Posterior vena cava (tissue), 2 donors: ENCODE measurements around the gene DPYSL3. TPM values are rescaled to one million over a fixed set of nuclear protein-coding genes. Genes with fewer than 3 reads are reported as not detected.

Experiments
- DNase-seq: peaks from one replicate; pipeline ENCODE4 v3.0.0-alpha.2; 2020; ENCODE audit warnings: low spot score
- intact Hi-C, 2 donors: fragments of 100-400 bp; cut with DNase I; formaldehyde crosslinking; loops; one replicate each; pipeline versions ENCODE4 v1.14.1 to v1.14.2; 2022 to 2023
- total RNA-seq, 2 donors: library from RNA; stranded (reverse); fragmentation: NEBNext Ultra II Directional; extraction: Animal tissue kit (Norgen Biotek cat#: 25700); gene quantifications; one replicate each; pipeline ENCODE4 v1.2.1, GENCODE V29; 2021
- donor health status: DM: yes; HTN: yes; CAD: no.
- donor health status: DM: yes; HTN: yes; CAD: no.

The DPYSL3 gene
- total RNA-seq, 2 donors from 2014 or later, result 401 to 418 TPM

- intact Hi-C loops, result no loop called here
Measured at GRCh38 chr5:147359581-147359980, 150.3 kb downstream of the DPYSL3 start.

GRCh38 chr5:147359101-147359500, 150.8 kb downstream of the DPYSL3 start:
- no peak for DNase-seq
- intact Hi-C loops, result no loop called here

More at GRCh38 chr5:147359581-147359980, 150.3 kb downstream of the DPYSL3 start:
- DNase-seq, result no peak

- no peak for DNase-seq
- intact Hi-C loops, result no loop called here
Measured at GRCh38 chr5:147349241-147349640, 160.6 kb downstream of the DPYSL3 start.

- intact Hi-C loops, result no loop called here
Measured at GRCh38 chr5:147348451-147348850, 161.4 kb downstream of the DPYSL3 start.

GRCh38 chr5:147348046-147348445, 161.8 kb downstream of the DPYSL3 start:
- DNase-seq, result no peak
- intact Hi-C loops, result no loop called here

More at GRCh38 chr5:147348451-147348850, 161.4 kb downstream of the DPYSL3 start:
- DNase-seq, result no peak

- intact Hi-C loops, result no loop called here
- no peak for DNase-seq
Measured at GRCh38 chr5:147346006-147346561, 163.8 kb downstream of the DPYSL3 start.

- intact Hi-C loops, result no loop called here
- DNase-seq, result no peak
Measured at GRCh38 chr5:147344861-147345260, 165.0 kb downstream of the DPYSL3 start.

- DNase-seq, result no peak
- intact Hi-C loops, result no loop called here
Measured at GRCh38 chr5:147341345-147341744, 168.5 kb downstream of the DPYSL3 start.

- no peak for DNase-seq
- intact Hi-C loops, result no loop called here
Measured at GRCh38 chr5:147340941-147341340, 168.9 kb downstream of the DPYSL3 start.
